GM12878 (cell line): ENCODE results near the gene DENND1A. TPM values are rescaled to one million over a fixed set of nuclear protein-coding genes. Genes with fewer than 3 reads are reported as not detected.

Experiments
- ATAC-seq: fragments of 200-7000 bp; cut with Tn5 transposase; 3 replicates; pipeline ENCODE4 v1.9.1; 2020; ENCODE audit warnings: mild to moderate bottlenecking, moderate library complexity
- BruUV-seq: library from RNA; stranded (reverse); fragments of 400-500 nt; replicated peaks from 2 replicates; lab custom pipeline; 2021; lab: Mats Ljungman, UMichigan
- CTCF ChIA-PET: fragments of 300-600 bp; sonication (Branson Sonifier 250); formaldehyde crosslinking; extraction: SDS; loops from one replicate; lab custom pipeline; 2021; ENCODE audit warnings: inconsistent platforms; lab: Yijun Ruan, JAX
- POLR2A ChIA-PET: fragments of 350-600 bp; formaldehyde crosslinking; extraction: SDS; loops from one replicate; lab custom pipeline; 2021; ENCODE audit warnings: inconsistent platforms; lab: Charles Lee
- RAD21 ChIA-PET: fragments of 300-600 bp; sonication (Branson Sonifier 250); formaldehyde crosslinking; loops from one replicate; lab custom pipeline; 2023; ENCODE audit warnings: antibody characterized with exemption; ENCODE audit not compliant: unreplicated experiment; lab: Charles Lee
- SMC1A ChIA-PET: fragments of 300-600 bp; sonication (Branson Sonifier 250); formaldehyde crosslinking; loops from one replicate; lab custom pipeline; 2023; ENCODE audit not compliant: unreplicated experiment, uncharacterized antibody; lab: Charles Lee
- DNase-seq: peaks from one replicate; pipeline ENCODE4 v3.0.0-alpha.2; 2011; ENCODE audit warnings: low read depth, low spot score
- FAIRE-seq: peaks from 3 replicates; lab custom pipeline; 2011; peaks lifted over from hg19 to GRCh38; lab: Jason Lieb, UNC
- H2AFZ ChIP-seq: 2 replicates; pipeline ENCODE4 v1.6.0; 2011; ENCODE audit warnings: low read depth, low read length, control low read depth; ENCODE audit not compliant: control insufficient read depth
- H3K27ac ChIP-seq: 2 replicates; pipeline ENCODE4 v1.5.1; 2011; ENCODE audit warnings: control low read depth; ENCODE audit not compliant: control insufficient read depth, insufficient read depth
- H3K27me3 ChIP-seq, 2 experiments: replicated peaks in 1 of 2; 2 replicates each; pipeline versions ENCODE4 v1.6.0 to v1.6.1; 2011; ENCODE audit warnings: low read length in 1 of 2; ENCODE audit not compliant: control insufficient read depth in 2 of 2, insufficient read depth in 2 of 2
- H3K36me3 ChIP-seq, 2 experiments: 2 replicates each; pipeline ENCODE4 v1.5.1; 2011; ENCODE audit warnings: low read length in 1 of 2; ENCODE audit not compliant: control insufficient read depth in 2 of 2, insufficient read depth in 2 of 2
- H3K4me1 ChIP-seq: 2 replicates; pipeline ENCODE4 v1.6.1; 2011; ENCODE audit warnings: mild to moderate bottlenecking, low read length, moderate library complexity, mixed read lengths; ENCODE audit not compliant: control insufficient read depth, insufficient read depth
- H3K4me2 ChIP-seq: 2 replicates; pipeline ENCODE4 v1.6.0; 2011; ENCODE audit warnings: control low read depth; ENCODE audit not compliant: control insufficient read depth, insufficient read depth
- H3K4me3 ChIP-seq: fragments of 200-600 bp; sonication (generic); 2 replicates; pipeline ENCODE4 v1.5.1; 2016
- H3K79me2 ChIP-seq: 2 replicates; pipeline ENCODE4 v1.6.0; 2011; ENCODE audit warnings: low read length; ENCODE audit not compliant: control insufficient read depth, insufficient read depth
- H3K9ac ChIP-seq: 2 replicates; pipeline ENCODE4 v1.8.0; 2011; ENCODE audit warnings: low read length, control low read depth, mixed read lengths; ENCODE audit not compliant: control insufficient read depth, insufficient read depth
- H3K9me3 ChIP-seq: replicated peaks from 3 replicates; pipeline ENCODE4 v1.5.1; 2011; ENCODE audit warnings: mild to moderate bottlenecking, low read length; ENCODE audit not compliant: control insufficient read depth, insufficient read depth
- H4K20me1 ChIP-seq: 2 replicates; pipeline ENCODE4 v1.6.0; 2011; ENCODE audit not compliant: control insufficient read depth, insufficient read depth
- BCLAF1 ChIP-seq: fragments of 450-650 bp; IDR thresholded peaks from 2 replicates; pipeline ENCODE4 v1.6.1; 2017; ENCODE audit warnings: antibody characterized with exemption, mild to moderate bottlenecking, moderate library complexity
- CREM ChIP-seq: IDR thresholded peaks from 2 replicates; pipeline ENCODE4 v1.6.1; 2014; ENCODE audit warnings: antibody characterized with exemption, low read depth
- CUX1 ChIP-seq: IDR thresholded peaks from 2 replicates; pipeline ENCODE4 v1.6.1; 2012; ENCODE audit warnings: improper control_type of control experiment, low read depth, low read length; ENCODE audit not compliant: insufficient replicate concordance
- NFIC ChIP-seq: IDR thresholded peaks from 2 replicates; pipeline ENCODE4 v1.6.1; 2012; ENCODE audit warnings: low read depth, mild to moderate bottlenecking, inconsistent platforms, low read length, moderate library complexity
- WGBS: methylation state at CpG from one replicate; pipeline ENCODE4 v1.1.6; 2016; ENCODE audit warnings: low lambda C conversion rate; ENCODE audit not compliant: insufficient replicate concordance, insufficient coverage; ENCODE audit errors: missing lambda C conversion rate; 5-methylcytosine and 5-hydroxymethylcytosine counted together
- in situ Hi-C: fragments of 300-500 bp; cut with MboI; formaldehyde crosslinking; loops from 9 replicates; pipeline ENCODE4 v1.14.3; 2018; ENCODE audit warnings: mixed read lengths
- intact Hi-C: fragments of 100-400 bp; cut with micrococcal nuclease; formaldehyde crosslinking; loops from one replicate; pipeline ENCODE4 v1.14.2; 2022; ENCODE audit not compliant: unreplicated experiment
- polyA plus RNA-seq, 11 experiments: library from polyadenylated mRNA; depleted of rRNA in 4 of 11; unstranded in 6 of 11; stranded (reverse) in 5 of 11; fragments of >200 nt; fragmentation: Nextera tagmentation in 4 of 11; fragmentation: Illumina TruSeq in 1 of 11; extraction: Ambion mirVana in 4 of 11; extraction: Trizol in 1 of 11; gene quantifications; 1 replicate in 1 of 11; 2 replicates in 10 of 11; pipeline versions ENCODE4 v1.2.1 to v1.2.3, GENCODE V29; 2011 to 2016; ENCODE audit warnings: inconsistent platforms in 2 of 11, missing spikeins in 2 of 11, low read depth in 1 of 11
- total RNA-seq, 4 experiments: library from RNA; depleted of rRNA in 3 of 4; stranded (reverse); fragments of >200 nt in 3 of 4; fragmentation: Illumina TruSeq in 1 of 4; extraction: Trizol in 1 of 4; gene quantifications; 2 replicates each; pipeline versions ENCODE4 v1.2.1 to v1.2.3, GENCODE V29; 2013 to 2021

Gene DENND1A
- total and polyA plus RNA-seq, 10 of the 15 experiments (the other 5 are each of a cell fraction or from before 2014, with no cell fraction given), result 14.1 to 48.6 (median 35.2) TPM

GRCh38 chr9:123412171-123412820 lies 517.6 kb downstream of the DENND1A start:
- no peaks in the 10 kb centered on the region; the same call in 1 of the 2 replicates for H4K20me1 ChIP-seq
- no peaks in the 10 kb centered on the region for H3K27me3 ChIP-seq
- BruUV-seq, result no TSS peak
- no peaks in the 10 kb centered on the region for H3K4me1 ChIP-seq
- no peak for FAIRE-seq
- SMC1A ChIA-PET, result no interaction called here
- H3K9me3 ChIP-seq, result no peaks in the 10 kb centered on the region
- no peak overlapping the region for H2AFZ ChIP-seq
- H3K9ac ChIP-seq, result no peak overlapping the region
- DNase-seq, result no peak
- POLR2A ChIA-PET, result no interaction called here
- no peaks in the 10 kb centered on the region for H3K79me2 ChIP-seq
- CTCF ChIA-PET, result no interaction called here
- H3K36me3 ChIP-seq, result peaks cover 0 to under 1% of the 10 kb centered on the region in 2 experiments; a peak in 2 of 4 replicates
- H3K4me2 ChIP-seq, result no peak overlapping the region
- WGBS, result 86% methylated on average over 17 of the region's 18 CpGs
- ATAC-seq, result no peak
- RAD21 ChIA-PET, result no interaction called here
- no peak overlapping the region for H3K4me3 ChIP-seq
- in situ Hi-C loops (no loop called here), intact Hi-C loops (no loop called here)
- H3K27ac ChIP-seq, result no peak overlapping the region
- no peak for TF ChIP-seq BCLAF1
- no peak for TF ChIP-seq NFIC
- no peak for TF ChIP-seq CREM
- TF ChIP-seq, all 136 proteins: peak for 0

- ChIA-PET SMC1A (no interaction called here), CTCF (no interaction called here), RAD21 (no interaction called here), POLR2A (interaction anchor here (0.7 kb wide), 1 partner anchor 72 kb away, joined by 3 read pairs; no protein-coding TSS in a partner anchor)
- 94% methylated on average over 11 of the region's 11 CpGs for WGBS
- Histone ChIP-seq H3K9ac (no peak overlapping the region), H3K27ac (no peak overlapping the region), H3K4me3 (no peak overlapping the region), H3K4me2 (no peak overlapping the region), H3K36me3 (no peaks in the 10 kb centered on the region; a peak in 2 of 4 replicates), H3K27me3 (no peaks in the 10 kb centered on the region), H2AFZ (no peak overlapping the region), H4K20me1 (no peaks in the 10 kb centered on the region; the same call in 1 of the 2 replicates), H3K79me2 (no peaks in the 10 kb centered on the region), H3K4me1 (no peaks in the 10 kb centered on the region), H3K9me3 (no peaks in the 10 kb centered on the region)
- no peak for TF ChIP-seq CUX1
- BruUV-seq, result no TSS peak
- in situ Hi-C loops (no loop called here), intact Hi-C loops (no loop called here)
- no peak for ATAC-seq
- no peak for FAIRE-seq
- no peak for DNase-seq
Observed at GRCh38 chr9:123411636-123412035, 518.3 kb downstream of the DENND1A start.
